NCI-H1417 (cell line): Measurements from ENCODE around the gene NCOA7.
A peak's percentile ranks its signal among the peaks of the same experiment; 100 is the strongest.
"Not testable (repeated sequence)": the region's sequence is repeated elsewhere in the genome, so short reads cannot be mapped to it uniquely, and the experiment has no call there.

Experiments
- DNase-seq, 3 experiments: peaks; one replicate each; lab custom pipeline; 2025; lab: John Stamatoyannopoulos, UW

NCOA7 gene

DNA sequence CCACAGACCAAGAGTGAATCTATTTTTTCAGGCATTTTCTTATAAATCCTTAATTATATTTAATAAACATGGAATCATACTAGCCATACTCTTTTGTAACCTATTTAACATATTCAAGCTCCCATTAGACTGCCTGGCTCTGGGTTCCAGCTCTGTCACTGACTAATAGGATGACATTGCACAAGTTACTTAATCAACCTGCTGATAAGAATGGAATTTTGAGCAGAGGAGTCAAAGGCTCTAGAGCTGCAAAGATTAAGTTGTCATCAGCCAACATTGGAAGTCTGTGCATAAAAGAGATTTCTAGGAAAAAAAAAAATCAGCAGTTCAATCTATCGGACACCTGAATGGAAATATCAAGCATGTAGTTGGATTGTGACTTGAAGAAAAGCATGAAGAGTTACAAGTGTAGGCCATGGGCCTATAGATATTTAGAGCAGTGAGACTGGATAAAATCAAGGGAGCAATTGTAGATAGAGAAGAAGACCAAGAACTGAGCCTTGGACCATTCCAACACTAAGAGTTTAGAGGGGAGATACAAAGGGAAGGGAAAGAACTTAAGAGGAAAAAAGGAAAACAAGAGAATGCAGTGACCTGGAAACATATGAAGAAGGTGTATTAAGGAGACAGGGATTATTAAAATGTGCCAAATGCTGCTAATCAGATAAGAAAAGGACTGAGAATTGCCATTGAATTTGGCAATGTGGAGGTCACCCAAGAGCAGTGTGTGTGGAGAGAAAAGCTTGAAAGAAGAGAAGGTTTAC is 154.8 kb downstream of the NCOA7 start:
- DNase-seq = no peak

DNA sequence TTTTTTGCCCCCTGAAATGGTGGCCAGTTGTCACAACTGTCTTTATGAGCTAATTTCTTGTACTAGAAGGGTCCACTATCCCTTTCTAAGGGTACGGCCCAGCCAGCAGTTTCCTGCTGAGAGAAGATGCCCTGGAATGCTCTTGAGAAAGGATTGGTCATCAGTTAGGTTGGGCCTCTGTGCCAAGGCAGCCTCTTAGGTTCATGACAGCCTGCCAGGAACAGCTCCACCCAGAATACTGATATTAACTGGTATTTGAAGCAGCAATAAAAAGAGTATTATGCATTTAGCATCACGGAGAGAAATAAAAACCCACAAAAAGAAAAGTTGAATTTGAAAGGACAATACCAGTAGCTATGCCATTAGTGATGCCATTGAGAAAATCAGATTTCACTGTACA is 156.9 kb downstream of the NCOA7 start:
- DNase-seq = no peak

DNA sequence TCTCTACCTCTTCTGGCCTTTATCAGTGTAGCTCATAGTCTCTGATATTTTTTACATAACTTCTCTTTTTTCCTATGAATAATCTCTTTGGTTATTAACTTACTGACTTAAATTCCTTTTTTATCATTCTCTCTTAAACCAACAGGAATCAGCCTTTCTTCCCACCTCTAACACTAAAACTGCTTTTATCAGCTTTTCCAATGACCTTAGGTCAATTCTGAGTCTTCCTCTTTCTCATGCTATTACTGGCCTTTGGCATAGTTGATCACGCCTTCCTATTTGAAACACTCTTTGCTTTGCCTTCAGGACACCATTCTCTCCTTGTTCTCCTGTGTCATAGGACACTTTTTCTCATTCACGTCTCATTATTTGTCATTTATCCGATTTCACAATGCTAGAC is 157.7 kb downstream of the NCOA7 start:
- no peak for DNase-seq

DNA sequence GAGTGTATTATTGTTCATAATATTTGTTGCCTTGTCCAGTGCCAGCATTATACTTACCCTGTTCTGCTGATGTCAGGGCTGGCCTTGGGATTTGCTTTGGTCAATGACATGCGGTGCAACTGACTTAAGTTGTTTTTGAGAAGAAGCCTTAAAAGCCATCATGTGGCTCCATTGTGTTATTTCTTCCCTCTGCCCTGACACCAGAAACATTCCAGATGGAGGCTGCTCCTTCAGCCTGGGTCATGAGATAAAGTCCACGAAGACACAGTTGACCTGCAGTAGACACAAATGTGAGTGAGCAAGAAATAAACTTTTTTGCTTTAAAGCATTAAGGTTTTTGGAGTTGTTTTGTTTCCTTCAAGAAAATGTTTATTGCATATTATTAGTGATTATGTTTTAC is 158.3 kb downstream of the NCOA7 start:
- DNase-seq = no peak

DNA sequence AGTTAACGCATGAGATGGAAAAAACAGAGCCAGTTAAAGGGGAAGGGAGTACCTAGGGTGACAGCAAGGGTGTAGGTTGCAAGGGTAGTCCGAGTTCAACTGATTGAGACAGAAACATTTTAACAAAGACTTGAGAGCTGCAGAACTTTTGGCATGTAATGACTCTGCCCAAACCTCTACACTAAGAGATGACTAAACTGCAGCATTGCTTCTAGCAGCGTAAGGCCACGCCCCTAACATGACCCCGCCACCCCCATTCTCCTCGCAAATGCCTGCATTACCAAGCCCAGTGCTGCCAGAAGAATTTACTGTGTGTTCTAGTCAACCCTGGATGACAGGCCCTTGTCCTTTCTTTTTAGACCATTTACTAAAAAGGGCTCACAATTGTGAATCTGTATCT is 159.5 kb downstream of the NCOA7 start:
- no peak for DNase-seq

DNA sequence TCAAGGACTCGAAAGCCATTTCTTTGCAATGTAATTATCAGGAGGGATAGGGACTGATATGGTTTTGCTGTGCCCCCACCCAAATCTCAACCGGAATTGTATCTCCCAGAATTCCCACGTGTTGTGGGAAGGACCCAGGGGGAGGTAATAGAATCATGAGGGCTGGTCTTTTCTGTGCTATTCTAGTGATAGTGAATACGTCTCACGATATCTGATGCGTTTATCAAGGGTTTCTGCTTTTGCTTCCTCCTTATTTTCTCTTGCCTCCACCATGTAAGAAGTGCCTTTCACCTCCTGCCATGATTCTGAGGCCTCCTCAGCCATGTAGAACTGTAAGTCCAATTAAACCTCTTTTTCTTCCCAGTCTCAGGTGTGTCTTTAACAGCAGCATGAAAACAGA is 160.0 kb downstream of the NCOA7 start:
- DNase-seq = not testable (repeated sequence)

DNA sequence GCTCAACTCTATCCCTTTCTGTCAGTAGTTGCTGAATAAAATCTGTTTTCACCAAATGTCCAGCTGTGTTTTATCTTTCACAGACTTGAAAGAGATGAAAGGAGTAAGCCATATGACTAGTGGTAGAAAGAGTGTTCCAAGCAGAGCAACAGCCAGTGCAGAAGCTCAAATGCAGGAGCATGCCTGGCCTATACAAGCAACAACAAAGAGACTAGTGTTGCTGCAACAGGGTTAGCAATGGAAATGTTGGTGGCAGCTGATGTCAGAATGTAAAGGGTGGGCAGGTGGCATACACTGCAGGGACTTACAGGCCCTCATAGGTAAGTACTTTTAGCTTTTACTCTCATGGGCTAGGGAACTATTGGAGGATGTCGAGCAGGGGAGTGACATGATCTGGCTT is 160.6 kb downstream of the NCOA7 start:
- DNase-seq = no peak

DNA sequence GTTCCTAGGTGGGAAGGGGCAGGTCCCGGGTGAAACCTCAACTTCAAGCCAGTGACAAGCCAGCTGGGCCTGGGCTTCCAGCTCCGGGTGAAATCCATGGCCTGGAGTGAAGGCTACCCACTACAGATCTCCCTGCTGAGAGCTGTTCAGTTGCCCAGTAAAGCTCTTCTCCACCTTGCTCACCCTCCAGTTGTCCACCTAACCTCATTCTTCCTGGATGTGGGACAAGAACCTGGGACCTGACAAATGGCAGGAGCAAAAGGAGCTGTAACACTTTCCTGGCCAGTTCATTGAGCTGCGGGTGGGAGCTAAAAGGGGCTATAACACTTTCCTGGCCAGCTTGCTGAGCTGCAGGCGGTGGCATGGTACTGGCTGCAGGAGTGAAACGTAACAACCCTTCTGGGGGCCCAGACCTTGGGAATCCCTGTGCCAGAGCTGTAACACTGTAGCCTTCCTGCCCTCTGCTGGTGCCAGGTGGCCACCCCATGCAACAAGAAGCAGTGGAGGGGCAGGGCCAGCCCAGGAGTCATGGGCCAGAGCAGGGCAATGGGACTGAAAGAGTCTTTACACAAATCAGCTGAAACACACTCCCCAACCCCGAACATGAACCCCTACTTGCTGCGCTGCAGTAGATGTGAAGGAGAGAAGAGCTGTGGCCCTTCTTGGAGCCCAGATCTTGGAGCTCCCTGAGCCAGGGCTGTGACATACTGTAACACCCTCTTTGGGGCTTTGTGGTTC is 162.2 kb downstream of the NCOA7 start:
- DNase-seq = peak in 2 of 3 experiments; percentile 58 to 67

DNA sequence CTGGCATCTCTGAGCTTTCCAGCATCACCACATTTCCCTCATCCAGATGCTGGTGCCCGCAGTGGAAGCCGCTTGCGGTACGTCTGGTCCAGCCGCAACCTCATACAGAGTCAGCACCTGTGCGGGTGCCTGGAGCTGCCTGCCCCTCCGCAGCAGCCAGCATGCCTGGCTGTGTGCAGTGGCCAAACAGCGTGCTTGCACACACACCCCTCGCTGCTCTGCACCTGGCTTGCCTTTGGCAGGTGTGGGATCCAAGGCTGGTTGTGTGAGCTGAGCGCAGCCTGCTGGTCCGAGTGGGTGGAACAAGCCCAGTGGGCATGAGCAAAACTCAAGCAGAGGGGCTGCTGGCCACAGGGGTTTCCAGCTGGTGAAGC is 162.7 kb downstream of the NCOA7 start:
- peak in 2 of 3 experiments; percentile 81 to 92 for DNase-seq

DNA sequence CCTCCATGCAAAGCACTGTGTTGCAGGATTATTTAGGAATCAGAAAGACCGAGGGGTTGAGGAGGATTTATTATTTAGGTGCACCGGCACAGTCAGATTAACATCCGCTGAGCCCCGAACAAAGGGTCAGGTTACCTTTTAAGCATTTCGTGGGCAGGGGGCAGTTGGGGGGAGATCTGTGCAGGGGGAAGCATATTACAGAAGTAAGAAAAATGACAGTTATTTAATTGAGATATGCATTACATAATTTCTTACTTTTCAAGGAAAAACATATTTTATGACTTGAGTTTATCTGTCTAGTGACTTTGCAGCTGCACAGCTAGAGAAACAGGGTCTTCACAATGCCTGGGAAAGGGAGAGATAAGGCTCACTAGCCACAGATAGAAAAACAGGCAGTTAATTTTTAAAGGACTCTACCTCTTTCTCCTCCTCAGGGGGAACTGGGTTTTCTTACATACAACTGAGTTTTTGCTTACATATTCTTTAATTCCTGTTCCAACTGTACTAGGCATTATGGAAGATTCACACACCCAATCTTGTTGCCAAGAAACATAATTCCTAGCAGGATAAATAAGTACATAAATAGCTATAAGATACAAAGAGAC is 164.1 kb downstream of the NCOA7 start:
- no peak for DNase-seq

DNA sequence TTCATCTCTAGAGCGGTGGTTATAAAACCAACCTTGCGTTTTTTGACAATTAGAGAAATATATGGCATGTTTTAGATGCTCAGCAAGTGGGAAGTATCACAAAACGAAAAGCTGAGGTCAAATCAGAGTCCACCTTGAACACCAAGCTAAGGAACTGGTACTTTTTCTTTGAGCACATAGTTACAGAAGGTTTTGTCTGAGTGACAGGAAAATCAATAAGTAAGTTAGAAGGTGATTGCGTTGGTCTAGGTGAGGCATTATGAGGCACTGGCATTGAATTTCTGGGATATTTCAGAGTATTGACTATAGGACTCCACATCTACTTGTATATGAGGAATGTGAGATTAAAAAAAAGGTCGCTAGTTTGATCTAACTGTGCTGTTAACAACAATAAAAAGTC is 165.2 kb downstream of the NCOA7 start:
- no peak for DNase-seq

DNA sequence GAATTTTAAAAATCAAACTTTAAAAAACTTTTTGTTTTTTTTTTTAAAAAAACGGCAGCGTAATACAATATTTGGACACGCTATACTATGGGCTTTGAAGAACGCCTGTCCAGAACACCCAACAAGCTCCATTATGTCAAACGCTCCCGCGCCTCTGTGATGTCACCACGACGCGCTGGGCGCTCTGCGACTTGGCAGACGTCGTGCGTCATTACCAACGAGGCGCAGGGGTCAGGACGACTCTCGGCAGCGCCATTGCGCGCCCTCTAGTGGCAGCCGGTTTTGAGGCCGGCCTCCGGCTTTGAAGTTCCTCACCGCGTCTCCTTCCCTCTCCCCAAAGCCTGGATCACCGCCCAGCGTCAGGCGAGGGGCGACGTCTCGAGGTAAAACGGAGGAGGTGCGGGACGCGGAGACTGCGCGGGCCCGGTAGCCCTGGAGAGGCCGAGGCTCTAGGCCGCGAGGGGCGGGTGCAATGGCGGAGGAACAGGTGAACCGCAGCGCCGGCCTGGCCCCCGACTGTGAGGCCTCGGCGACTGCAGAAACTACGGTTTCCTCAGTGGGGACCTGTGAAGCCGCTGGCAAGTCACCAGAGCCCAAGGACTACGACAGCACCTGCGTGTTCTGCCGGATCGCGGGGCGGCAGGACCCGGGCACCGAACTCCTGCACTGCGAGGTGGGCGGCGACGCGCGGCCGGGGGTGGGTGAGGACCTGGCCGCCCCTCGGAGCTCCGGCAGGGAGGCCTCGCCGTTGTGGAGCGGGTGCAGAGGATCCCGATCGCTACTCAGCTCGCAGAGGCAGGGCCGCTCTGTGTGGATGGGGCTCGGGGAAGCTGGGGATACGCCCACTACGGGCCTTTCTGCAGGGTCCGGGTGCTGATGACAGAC is 166.0 kb downstream of the NCOA7 start, which contains the start of gene HINT3:
TSS of gene HINT3 (plus strand) at position 265 of the 885 bp plus-strand sequence. CDS start at position 473, 208 bp downstream.
- DNase-seq = peak; percentile 97 to 99 (median 99)

DNA sequence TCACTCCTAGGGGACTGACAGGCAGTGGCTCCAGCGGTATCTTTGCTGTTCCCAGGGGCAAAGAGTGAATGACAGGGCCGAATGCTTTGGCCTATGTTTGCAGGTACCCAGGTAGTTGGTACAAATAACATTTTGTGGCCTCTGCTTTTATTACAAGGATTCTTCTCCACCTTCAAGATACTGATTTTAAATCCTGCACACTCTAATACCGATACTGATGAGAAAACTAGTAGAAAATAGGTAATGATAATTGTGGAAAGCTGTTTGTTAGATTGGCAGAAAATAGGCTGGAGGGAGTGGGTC is 166.6 kb downstream of the NCOA7 start:
- no peak for DNase-seq

DNA sequence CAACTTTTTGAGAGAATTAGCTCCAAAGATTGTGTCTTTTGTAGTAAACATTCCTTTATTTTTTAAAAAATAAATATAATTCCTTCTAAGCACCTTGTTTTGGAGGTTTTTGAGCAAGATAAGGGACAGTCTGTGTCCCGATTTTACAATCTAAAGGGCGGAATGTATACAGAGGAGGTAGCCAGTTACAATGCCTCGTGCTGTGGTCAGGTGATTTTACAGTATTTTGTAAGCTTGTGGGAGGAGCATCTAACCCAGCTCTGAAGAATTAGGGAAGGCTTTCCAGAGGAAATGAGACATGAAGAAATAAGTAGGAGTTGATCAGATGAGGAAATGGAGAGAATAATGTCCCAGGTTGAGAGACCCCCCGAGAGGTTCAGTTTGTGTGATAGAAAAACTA is 167.1 kb downstream of the NCOA7 start:
- DNase-seq = peak in 1 of 3 experiments; percentile 4

DNA sequence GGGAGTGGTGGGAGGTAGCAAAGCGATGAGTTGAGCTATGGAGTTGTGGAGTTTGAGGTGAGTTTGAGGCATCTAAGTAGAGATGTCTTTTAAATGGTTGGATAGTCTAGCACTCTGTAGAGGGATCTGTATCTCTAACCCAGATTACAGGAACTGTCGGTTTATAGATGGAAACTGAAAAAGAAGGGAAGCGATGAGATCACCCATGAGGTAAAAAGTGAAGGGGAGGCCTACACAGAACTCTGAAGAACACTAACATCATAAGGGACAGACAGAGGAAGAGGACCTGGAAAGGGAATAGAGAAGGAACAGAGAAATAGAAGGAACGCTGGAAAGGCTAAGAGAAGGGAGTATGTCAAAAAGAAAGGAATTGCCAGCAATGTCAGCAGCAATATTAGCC is 168.3 kb downstream of the NCOA7 start:
- no peak for DNase-seq

DNA sequence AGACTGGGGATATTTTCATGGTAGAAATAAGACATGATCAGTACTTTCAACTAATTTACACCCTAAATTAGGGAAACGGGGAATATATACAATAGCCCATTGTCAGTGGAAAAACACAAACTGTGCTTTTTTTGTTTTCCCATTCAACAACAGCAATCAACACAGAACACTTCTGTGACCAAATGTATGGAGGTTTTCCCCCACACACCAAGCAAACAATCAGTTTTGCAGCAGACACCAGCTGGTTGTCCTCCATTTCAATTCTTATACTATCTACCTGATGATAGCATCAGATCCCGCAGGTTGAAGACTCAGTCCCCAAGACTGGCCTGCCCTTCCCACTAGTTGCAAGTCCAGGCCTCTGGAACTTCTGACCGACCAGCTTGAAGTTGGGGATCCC is 170.4 kb downstream of the NCOA7 start:
- DNase-seq = no peak

DNA sequence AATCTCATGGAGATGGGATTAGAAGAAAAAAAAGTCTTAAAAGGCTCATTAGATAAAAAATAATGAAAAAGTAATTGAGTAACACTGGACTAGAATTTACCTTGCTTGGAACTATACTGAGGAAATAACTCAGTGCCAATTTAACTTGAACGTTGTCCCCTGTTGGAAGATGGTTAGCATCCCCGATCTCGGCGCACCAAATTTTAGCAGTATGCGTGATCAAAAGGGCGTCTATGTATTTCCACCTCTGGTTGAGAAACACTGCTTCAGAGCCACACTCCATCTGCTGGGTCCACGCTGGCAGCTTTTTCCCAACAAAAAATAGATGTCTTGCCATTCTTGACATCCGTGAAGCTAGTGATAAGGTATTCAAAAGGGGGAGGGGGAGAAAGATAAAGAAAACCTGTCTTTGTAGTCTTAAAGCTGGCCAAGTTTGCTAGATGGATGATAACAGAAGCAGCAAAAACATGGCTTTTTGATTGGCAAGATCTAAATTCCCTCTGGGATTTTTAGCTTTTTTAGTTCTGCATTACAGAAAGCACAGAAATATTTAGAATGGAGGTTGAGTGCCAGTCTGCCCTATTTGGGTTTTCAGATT is 172.2 kb downstream of the NCOA7 start:
- no peak for DNase-seq

DNA sequence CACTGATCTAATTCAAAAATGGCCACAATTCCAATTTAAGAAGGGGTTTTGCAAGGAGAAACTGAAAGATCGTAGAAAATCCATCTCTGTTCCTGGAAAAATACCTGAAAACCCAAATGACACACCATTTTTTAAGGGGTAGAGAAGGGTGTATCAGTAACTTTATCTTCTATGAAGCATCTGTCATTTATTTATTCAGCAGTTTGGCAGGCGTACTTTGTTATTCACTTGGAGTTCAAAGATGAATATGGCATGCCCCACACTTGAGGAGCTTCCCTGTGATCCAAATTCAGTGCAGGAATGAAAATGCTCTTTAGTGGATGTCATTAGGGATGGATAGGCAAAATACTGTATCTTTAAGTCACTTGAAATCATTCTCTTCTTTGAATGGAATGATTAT is 173.1 kb downstream of the NCOA7 start:
- DNase-seq = no peak

DNA sequence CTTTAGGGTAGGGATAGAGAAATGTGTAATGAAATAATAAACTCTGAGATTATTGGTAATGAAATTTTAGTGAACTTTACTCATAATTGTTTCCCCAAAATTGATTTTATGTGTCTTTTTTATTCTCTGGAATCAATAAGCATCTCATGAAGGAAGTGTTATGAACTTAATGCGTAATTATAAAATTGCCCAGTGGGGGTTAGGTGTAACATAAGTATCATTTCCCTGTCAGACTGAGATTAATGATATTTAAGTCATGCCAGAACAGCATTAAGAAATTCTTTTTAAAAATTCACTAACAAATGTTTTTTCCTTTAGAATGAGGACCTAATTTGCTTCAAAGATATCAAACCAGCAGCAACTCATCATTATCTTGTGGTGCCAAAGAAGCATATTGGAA is 175.8 kb downstream of the NCOA7 start:
- peak in 1 of 3 experiments; percentile 28 for DNase-seq

DNA sequence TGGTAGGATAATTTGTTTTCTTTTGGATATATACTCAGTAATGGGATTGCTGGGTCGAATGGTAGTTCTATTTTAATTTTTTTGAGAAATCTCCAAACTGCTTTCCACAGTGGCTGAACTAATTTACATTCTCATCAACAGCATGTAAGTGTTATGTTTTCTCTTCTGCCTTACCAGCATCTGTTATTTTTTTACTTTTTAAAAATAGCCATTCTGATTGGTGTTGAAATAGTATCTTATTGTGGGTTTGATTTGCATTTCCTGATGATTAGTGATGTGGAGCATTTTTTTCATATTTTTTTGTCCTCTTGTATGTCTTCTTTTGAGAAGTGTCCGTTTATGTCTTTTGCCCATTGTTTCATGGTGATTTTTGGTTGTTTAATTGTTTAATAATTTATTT is 177.7 kb downstream of the NCOA7 start:
- DNase-seq = no peak

DNA sequence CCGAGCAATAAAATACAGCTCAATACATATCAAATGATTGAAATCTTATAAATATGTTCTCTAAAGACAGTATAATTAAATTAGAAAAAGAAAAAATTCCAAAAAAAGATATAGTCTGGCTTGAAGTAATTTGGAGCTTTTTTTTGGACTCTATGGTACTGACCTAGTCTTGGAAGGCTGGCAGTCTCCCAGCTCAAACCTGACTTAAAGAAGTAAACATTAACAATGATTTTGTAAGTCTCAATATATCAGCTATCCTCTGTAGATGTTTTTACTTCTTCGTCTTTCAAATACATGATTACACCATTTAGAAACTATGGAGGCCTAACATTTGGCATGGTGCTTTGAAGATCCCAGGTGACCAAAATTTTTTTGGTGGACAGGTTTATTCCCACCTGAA is 180.0 kb downstream of the NCOA7 start:
- DNase-seq = no peak

DNA sequence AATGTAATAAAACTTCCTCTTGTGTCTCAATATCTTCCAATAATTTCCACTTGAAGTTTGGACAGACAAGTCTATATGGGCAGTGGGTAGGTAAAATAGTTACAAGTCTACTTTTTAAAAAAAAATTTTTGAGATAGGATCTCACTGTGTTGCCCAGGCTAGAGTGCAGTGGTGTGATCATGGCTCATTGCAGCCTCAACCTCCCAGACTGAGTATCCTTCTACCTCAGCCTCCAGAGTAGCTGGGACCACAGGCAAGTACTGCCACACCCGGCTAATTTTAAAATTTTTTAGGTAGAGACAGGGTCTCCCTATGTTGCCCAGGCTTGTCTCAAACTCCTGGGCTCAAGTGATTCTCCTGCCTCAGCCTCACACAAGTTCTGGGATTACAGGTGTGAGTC is 181.7 kb downstream of the NCOA7 start:
- not testable (repeated sequence) for DNase-seq
